GM13976 (cell line): ENCODE measurements around the gene MADCAM1.

Source experiments
- DNase-seq: peaks from one replicate; pipeline ENCODE4 v3.0.0; 2012; ENCODE audit warnings: low spot score
- in situ Hi-C: fragments of 300-500 bp; cut with MboI; formaldehyde crosslinking; loops from one replicate; pipeline ENCODE4 v1.12.0; 2022; ENCODE audit warnings: low sequenced_read_pairs, mixed read lengths, inconsistent platforms; ENCODE audit not compliant: unreplicated experiment
- TF ChIP-seq, protein P1 (sequence below): IDR thresholded peaks from 2 replicates; pipeline ENCODE4 v1.5.1; 2012; ENCODE audit warnings: borderline replicate concordance, mild to moderate bottlenecking; ENCODE audit not compliant: insufficient read depth; ENCODE audit errors: extremely low read depth, missing control alignments, control extremely low read depth

The MADCAM1 gene

DNA sequence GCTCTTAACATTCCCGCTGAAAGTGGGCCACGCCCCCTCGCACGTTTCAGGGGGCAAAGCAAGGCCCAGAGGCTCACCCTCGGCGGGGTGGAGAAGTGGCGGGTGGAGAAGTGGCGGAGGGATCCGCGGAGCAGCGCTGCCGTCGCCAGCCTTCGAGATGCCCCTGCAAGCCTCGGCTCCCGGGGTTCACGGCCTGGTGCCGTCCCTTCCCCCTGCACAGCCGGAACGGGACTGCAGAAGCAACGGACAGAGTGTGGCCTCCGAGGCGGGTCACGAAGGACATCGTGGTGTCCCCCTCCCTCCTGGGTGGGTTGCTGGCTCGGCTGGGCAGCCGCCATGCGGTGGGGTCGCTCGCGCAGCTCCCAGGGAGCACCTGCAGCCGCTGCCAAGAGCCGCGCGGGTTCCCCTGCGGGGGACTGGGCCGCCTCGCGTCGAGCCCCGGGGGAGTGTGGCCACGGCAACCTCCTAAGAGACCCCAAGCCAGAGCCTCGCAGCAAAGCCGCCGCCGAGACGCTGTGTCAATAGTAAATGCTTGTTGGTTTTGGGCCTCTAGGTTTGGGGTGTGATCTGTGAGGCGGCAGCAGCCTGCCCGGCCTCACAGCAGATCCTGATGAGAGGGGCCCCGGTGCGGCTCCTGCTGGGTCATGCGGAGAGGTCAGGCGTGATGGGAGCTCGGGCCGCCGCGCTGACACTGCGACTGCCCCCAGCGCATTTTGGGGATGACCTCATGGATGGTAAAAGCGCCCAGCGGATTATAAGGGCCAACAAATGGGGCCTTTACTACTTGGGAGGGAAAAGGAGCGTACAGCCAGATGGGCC is 16.5 kb downstream of the MADCAM1 start:
- TF ChIP-seq, protein P1, sequence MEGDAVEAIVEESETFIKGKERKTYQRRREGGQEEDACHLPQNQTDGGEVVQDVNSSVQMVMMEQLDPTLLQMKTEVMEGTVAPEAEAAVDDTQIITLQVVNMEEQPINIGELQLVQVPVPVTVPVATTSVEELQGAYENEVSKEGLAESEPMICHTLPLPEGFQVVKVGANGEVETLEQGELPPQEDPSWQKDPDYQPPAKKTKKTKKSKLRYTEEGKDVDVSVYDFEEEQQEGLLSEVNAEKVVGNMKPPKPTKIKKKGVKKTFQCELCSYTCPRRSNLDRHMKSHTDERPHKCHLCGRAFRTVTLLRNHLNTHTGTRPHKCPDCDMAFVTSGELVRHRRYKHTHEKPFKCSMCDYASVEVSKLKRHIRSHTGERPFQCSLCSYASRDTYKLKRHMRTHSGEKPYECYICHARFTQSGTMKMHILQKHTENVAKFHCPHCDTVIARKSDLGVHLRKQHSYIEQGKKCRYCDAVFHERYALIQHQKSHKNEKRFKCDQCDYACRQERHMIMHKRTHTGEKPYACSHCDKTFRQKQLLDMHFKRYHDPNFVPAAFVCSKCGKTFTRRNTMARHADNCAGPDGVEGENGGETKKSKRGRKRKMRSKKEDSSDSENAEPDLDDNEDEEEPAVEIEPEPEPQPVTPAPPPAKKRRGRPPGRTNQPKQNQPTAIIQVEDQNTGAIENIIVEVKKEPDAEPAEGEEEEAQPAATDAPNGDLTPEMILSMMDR = no peak
- in situ Hi-C loops = no loop called here
- DNase-seq = no peak

GRCh38 chr19:513368-514165 is 17.3 kb downstream of the MADCAM1 start:
- TF ChIP-seq, protein P1 = no peak
- DNase-seq = no peak
- in situ Hi-C loops = no loop called here

GRCh38 chr19:514166-514663 is 17.9 kb downstream of the MADCAM1 start:
- DNase-seq = no peak
- in situ Hi-C loops = no loop called here

GRCh38 chr19:517721-518597 is 21.7 kb downstream of the MADCAM1 start:
- DNase-seq = no peak
- in situ Hi-C loops = no loop called here
- TF ChIP-seq, protein P1 = no peak

More at GRCh38 chr19:514166-514663, 17.9 kb downstream of the MADCAM1 start:
- TF ChIP-seq, protein P1 = no peak

DNA sequence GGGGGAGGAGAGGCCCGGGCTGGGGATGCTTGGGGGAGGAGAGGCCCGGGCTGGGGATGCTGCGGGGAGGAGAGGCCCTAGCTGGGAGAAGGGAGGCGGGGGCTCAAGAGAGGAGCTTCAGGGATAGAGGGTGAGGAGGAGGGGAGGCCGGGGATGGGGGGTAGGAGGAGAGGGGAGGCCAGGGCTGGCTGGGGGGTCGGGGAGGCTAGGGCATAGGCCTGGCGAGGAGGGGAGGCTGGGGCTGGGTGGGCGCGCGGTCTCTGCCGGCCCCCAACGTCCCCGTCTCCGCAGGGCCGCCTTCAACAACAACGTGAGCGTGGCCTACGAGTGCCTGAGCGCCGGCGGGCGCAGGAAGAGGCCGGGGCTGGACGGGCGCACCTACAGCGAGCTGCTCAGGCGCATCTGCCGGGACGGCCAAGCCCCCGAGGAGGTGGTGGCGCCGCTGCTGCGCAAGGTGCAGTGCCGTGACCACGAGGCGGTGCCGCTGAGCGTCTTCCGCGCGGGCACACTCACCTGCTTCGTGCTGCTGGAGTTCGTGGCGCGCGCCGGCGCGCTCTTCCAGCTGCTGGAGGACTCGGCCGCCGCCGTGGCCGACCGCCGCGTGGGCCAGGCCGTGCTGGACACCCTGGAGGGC is 22.4 kb downstream of the MADCAM1 start:
- no peak for DNase-seq
- TF ChIP-seq, protein P1 = no peak
- in situ Hi-C loops = no loop called here
